Stimulated activated CD4-positive, alpha-beta T cell treated with anti-CD3 and anti-CD28 coated beads, Interleukin-15, amount 100 ng/mL, for 24 hours (primary cell): ENCODE data around the gene BRF1.

Experiments used
- DNase-seq: peaks from one replicate; pipeline ENCODE4 v3.0.0-alpha.2; 2020

BRF1 gene

DNA sequence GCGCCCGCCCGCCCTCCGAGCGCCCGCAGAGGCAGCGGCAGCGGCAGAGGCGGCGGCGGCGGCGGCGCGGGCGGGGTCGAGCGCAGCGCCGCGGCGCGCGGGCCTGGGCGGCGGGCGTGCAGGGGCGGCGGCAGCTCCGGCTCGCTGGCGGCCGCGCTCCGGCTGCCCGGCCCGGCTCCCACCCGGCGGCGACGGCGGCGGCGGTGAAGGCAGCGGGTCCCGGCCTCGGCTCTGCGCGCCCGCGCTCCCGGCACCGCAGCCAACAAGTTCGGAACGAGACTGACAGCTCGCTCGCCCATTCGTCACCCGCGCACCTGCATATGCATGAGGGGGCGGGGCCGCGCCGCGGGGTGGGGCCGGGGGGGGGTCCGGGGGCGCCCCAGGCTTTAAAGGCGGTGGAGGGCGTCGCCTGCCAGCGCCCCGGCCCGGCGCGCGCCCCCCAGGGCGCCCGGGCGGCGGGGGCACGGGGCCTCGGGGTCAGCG is 132.3 kb downstream of the BRF1 start, which contains the start of gene JAG2:
Gene JAG2, minus strand, starts transcription at position 281 of the 483 bp plus-strand sequence. CDS start 356 bp downstream, outside the sequence.
- peak; percentile 74 for DNase-seq

DNA sequence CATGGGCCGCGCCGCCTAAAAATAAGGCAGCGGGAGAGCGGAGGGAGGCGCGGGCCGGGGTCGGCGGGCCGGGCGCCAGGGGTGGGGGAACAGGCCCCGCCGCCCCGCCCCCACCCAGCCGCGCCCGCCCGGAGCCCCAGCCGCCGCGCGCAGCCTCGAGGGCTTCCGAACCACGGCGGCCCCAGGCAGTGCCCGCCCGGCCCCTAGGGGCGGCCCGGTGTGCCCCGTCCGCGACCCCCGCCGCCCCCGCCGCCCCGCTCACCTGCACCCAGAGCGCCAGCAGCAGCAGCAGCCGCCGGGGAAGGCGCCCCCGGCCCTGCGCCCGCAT is 132.7 kb downstream of the BRF1 start:
- DNase-seq = no peak

DNA sequence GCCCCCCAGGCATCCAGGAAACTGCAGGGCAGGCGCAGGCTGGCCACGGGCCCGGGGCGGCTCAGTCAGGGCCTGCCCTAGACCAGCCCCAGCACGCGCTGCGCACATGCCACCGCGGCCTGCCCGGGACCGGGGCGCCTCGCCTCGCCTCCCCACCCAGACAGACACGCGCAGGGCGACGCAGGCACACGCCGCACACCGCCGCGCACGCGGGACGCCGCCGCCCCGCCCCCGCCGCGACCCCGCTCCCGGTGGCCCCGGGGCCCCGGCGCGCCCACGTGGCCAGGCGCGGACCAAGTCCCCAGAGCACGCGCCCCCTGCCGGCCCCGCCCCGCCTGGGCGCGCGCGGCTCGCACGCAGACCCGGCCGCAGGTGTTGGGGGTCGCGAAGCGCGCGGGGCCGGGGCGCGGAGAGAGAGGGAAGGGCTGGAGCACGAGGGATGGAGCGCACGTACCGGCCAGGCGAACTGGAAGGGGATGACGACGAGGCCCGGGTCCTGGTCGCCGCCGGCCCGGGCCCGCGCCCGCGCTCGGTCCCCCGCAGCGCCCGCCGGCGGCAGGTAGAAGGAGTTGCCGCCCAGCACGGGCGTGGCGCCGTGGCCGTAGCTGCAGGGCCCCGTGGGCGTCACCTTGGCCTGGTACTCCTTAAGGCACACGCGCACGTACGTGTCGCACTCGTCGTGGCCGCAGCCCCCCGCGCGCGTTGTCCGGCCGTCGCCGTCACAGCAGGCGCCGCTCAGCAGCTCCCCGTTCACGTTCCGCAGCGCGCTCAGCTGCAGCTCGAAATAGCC is 133.3 kb downstream of the BRF1 start:
- peak; percentile 34 for DNase-seq

DNA sequence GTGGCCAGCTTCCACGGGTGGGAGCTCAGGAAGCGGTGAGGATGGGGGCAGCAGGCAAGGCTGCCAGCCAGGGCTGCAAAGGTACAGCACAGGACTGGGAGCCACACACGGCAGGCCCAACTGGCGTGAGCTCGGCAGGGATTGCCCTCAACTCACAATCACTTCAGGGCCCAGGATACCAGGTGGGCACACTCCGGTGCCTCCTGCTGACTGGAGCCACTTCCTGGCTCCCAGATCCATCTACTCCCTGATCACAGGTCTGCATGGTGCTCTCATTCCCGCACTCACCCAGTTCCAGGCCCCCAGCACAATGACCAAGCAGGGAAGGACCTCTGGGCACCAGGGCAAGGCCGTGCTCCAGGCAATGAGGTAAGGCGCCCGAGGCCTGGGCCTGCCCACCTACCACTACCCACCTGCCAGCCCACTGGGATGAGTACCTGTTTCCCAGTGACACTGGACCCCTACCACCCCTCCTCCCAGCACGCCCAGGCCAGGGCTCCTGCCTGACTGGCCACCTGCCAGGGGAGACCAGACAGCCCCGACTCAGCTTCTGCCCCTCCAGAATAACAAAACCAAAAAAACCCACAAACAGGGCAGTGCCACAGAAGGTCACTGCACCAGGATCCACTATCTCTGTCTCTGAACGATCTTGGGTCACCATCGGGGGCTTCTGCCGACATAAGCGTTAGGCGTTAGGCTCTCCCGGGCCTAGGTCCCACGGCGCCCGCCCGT is 134.1 kb downstream of the BRF1 start:
- no peak for DNase-seq

DNA sequence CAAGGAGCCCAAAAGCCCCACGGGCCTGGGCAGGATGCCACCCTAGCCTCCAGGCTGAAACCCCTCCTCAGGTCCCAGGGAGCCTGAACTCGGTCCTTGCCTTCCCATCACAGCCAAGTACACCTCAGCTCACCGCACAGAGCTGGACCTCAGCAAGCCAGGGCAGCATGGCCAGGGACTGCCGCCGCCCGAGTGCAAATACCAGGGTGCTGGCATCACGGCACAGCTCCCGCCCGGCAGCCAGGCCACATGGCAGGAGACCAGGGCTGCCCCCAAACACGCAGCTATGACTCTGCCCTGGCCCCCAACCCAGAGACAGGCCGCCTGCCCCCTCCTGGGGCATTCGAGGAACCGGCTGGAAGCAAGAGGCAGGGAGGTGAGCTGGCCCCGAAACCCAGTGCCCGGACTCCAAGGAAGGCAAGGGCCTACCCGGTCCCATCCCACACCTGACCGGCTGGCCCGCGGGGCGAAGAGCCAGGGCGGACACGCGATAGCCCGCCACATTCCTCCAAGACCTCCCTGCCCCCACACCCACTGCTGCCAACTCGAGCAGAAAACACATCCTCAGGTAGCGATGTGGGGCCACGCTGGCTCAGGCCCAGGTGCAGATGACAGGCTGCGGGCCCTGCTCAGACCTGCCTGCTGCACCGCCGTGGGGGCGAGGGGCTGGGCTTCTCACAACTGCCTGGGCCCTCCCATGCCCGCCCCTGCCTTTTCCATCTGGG is 134.9 kb downstream of the BRF1 start:
- DNase-seq = no peak

DNA sequence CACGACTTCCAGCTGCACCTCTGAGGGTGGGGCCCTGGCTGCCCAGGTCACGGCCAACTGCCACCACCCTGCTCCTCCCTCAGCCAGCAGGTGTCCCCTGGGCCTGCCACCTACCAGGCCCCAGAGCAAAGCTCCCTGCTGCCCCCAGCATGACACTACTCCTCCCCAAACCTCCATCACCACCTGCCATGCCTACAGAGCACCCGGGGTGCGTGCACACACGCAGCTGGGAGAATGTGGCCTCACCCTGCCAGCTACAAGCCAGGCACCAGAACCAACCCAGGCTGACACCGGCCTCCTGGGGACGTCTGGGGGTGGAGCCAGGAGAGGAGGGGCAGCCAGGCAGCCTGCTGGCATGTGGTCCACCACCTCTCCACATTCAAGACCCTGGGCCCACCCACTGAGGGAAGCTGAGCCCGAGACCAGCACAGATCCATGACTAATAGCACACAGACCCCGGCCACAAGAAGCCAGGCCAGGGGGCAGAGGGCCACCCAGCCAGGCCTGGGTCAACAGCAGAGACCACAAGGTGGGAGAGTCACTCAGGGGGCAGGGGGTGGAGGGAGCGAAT is 135.6 kb downstream of the BRF1 start:
- DNase-seq = no peak

DNA sequence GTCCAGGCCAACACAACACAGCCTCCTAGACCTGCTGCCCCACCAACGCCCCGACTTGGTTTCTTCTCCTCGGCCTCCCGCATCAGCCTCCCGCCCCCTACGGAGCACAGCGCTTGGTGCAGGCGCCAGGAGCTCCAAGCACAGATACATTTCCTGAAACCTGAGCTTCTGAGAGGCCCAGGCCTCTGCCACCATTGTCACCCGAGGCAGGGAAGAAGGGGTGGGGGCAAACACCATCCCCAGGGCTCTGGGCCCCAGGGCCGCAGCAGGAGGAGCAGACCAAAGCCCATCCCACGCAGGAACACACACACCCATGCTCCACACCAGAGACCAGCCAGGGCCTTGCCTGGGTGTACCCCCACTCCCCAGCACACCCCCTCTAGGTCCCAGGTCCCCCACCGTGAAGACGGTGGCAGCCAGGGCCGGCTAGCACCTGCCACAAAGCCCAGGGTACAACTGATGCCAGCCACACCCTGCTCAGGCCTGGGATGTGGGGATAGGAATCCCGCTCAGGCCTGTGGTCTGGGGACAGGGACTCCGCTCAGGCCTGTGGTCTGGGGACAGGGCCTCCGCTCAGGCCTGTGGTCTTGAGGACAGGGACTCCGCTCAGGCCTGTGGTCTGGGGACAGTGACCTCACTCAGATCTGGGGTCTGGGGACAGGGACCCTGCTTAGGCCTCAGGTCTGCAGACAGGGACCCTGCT is 137.6 kb downstream of the BRF1 start:
- no peak for DNase-seq

DNA sequence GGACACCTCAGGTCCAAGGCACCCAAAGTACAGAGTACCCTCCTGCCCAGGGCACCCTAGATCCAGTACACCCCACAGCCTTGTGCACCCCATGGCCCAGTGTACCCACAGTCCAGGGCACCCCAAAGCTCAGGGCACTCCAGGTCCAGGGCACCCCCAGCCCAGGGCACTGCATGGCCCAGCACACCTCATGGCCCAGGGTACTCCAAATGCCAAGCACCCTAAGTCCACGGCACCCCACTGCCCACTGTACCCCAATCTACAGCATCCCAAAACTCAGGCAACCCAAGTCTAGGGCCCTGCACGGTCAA is 138.2 kb downstream of the BRF1 start:
- DNase-seq = no peak

DNA sequence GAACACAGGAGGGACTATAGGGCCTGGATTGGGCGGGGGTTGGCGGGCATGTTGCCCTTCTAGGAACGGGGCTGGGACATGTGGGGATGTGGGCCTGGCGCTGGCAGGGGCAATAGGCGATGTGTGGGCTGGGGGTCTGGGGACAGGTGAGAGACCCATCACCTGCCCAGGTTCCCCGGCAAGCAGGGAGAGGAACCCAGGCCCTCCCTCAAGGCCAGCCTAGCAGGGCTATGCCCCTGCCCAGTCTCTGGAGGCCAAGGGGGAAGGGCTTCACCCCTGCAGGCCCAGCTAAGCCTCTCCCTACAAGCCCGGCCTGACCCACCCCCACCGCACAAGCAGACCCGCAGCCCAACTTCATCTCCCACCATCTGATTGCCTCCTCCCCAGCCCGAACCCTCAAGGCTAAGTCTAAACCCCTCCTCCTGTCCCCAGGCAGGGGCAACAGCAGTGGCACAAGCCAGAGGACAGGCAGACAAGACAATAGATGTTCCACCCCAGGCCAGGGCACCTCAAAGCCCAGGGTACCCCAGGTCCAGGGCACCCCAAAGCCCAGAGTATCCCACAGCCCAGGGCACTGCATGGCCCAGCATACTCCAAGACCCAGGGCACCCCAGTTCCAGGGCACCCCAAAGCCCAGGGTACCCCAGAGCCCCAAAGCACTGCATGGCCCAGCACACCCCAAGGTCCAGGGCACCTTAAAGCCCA is 138.7 kb downstream of the BRF1 start:
- DNase-seq = no peak

DNA sequence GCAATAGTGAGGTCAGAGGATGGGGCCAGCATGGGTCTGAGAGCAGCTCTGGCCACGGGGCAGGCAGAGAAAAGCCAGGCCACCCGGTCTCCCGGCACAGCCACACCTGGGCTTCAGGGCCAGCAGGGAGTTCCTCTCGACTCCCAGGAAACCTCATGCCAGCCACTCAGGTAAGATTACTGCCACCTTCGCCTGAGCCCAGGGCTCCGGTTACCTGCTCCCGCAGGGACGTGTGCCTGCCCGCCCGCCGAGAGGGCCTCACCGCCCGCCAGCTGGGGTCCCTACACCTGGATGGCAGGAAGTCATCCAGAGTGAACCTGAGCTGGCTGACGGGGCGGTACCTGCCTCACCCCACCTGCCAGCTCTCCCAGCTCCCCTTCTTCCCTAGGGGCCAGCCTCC is 139.5 kb downstream of the BRF1 start:
- DNase-seq = no peak

DNA sequence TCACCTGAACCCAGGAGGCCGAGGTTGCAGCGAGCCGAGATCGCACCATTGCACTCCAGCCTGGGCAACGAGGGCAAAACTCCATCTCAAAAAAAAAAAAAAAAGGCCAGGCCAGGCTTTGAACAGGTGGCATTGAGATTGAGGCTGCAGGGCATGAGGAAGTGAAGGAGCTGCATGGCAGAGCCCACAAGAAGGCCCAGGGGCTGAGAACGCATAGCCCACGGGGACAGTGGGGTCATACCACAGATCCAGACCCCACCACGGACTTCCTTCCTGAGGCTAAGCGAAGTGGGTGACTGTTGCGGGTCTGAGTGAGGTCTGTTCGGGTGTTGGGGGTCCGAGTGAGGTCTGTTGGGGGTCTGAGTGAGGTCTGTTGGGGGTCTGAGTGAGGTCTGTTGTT is 140.0 kb downstream of the BRF1 start:
- DNase-seq = no peak

DNA sequence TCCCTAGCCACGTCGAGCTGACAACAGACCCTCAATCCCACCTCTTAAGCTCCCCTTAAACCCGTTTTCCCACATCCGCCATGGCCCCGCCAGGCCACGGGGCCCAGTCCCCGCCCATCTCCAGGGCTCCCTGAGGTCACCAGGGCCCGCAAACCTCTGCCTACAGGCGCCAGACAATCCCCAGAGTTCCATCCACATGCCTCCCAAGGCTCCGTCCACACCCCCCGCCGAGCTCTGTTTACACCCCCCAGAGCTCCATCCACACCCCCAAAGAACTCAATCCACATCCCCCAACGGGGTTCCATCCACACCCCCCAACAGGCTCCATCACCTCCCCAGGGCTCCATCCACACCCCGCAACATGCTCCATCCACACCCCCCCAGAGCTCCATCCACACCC is 141.5 kb downstream of the BRF1 start:
- DNase-seq = no peak
